Thyroid gland (tissue), 4 donors: ENCODE measurements around the gene TCEAL5.

Source experiments
- CTCF ChIP-seq, 6 experiments: fragments of 200-600 bp in 3 of 6; fragments of 450-650 bp in 3 of 6; sonication (generic) in 3 of 6; IDR thresholded peaks; one replicate each; pipeline ENCODE4 v1.5.1; 2016 to 2019; ENCODE audit warnings: antibody characterized with exemption in 6 of 6, mild to moderate bottlenecking in 2 of 6, inconsistent platforms in 1 of 6, moderate library complexity in 1 of 6
- POLR2A ChIP-seq, 2 donors: fragments of 450-650 bp; IDR thresholded peaks; one replicate each; pipeline ENCODE4 v1.6.1; 2017; ENCODE audit warnings: antibody characterized with exemption in 2 of 2, mild to moderate bottlenecking in 2 of 2, moderate library complexity in 1 of 2

GRCh38 chrX:103256651-103257050 is 19.9 kb downstream of the TCEAL5 start:
- TF ChIP-seq CTCF (IDR thresholded peaks at IDR 0.05) (no peak), POLR2A (IDR thresholded peaks at IDR 0.05) (no peak)
